Gastrocnemius medialis (tissue), 4 donors: ENCODE results near the gene RPL3.

ENCODE experiments used
- CTCF ChIP-seq, 5 experiments: fragments of 450-650 bp in 3 of 5; fragments of 200-600 bp in 2 of 5; sonication (generic) in 2 of 5; IDR thresholded peaks in 4 of 5; conservative IDR thresholded peaks in 1 of 5; 1 replicate in 4 of 5; 2 replicates in 1 of 5; pipeline ENCODE4 v1.5.1; 2016 to 2019; ENCODE audit warnings: antibody characterized with exemption in 5 of 5, mild to moderate bottlenecking in 3 of 5, moderate library complexity in 3 of 5
- POLR2A ChIP-seq, 2 donors: fragments of 450-650 bp; IDR thresholded peaks; one replicate each; pipeline ENCODE4 v1.6.1; 2017; ENCODE audit warnings: antibody characterized with exemption in 2 of 2, mild to moderate bottlenecking in 2 of 2, moderate library complexity in 2 of 2

GRCh38 chr22:39362932-39363331 lies 43.5 kb upstream of the RPL3 start:
- TF ChIP-seq POLR2A (IDR thresholded peaks at IDR 0.05) (no peak), CTCF (IDR thresholded peaks at IDR 0.05 in 4 of 5, conservative IDR thresholded peaks at IDR 0.05 in 1 of 5) (no peak)
